Tibial nerve (tissue), 4 donors: ENCODE data around the gene CABLES2.

ENCODE experiments used
- EP300 ChIP-seq, 2 donors: sonication (generic); formaldehyde crosslinking; IDR thresholded peaks; one replicate each; pipeline ENCODE4 v1.6.1; 2017; ENCODE audit warnings: antibody characterized with exemption in 2 of 2, mild to moderate bottlenecking in 1 of 2
- POLR2A ChIP-seq, 2 donors: fragments of 450-650 bp; IDR thresholded peaks; one replicate each; pipeline ENCODE4 v1.6.1; 2017; ENCODE audit warnings: antibody characterized with exemption in 2 of 2, mild to moderate bottlenecking in 2 of 2, moderate library complexity in 2 of 2
- TF ChIP-seq, protein P1 (sequence below), 5 experiments: fragments of 200-600 bp in 3 of 5; fragments of 450-650 bp in 2 of 5; sonication (generic) in 3 of 5; IDR thresholded peaks; one replicate each; pipeline ENCODE4 v1.5.1; 2016 to 2019; ENCODE audit warnings: antibody characterized with exemption in 5 of 5, mild to moderate bottlenecking in 3 of 5, moderate library complexity in 2 of 5

GRCh38 chr20:62371588-62372041, 35.5 kb downstream of the CABLES2 start:
- TF ChIP-seq POLR2A (IDR thresholded peaks at IDR 0.05) (no peak), EP300 (IDR thresholded peaks at IDR 0.05) (no peak)
- TF ChIP-seq, protein P1, sequence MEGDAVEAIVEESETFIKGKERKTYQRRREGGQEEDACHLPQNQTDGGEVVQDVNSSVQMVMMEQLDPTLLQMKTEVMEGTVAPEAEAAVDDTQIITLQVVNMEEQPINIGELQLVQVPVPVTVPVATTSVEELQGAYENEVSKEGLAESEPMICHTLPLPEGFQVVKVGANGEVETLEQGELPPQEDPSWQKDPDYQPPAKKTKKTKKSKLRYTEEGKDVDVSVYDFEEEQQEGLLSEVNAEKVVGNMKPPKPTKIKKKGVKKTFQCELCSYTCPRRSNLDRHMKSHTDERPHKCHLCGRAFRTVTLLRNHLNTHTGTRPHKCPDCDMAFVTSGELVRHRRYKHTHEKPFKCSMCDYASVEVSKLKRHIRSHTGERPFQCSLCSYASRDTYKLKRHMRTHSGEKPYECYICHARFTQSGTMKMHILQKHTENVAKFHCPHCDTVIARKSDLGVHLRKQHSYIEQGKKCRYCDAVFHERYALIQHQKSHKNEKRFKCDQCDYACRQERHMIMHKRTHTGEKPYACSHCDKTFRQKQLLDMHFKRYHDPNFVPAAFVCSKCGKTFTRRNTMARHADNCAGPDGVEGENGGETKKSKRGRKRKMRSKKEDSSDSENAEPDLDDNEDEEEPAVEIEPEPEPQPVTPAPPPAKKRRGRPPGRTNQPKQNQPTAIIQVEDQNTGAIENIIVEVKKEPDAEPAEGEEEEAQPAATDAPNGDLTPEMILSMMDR (IDR thresholded peaks at IDR 0.05): no peak
